GM12873 (cell line): ENCODE results near the gene EPN3.

Source experiments
- TF ChIP-seq, protein P1 (sequence below): IDR thresholded peaks from 2 replicates; pipeline ENCODE4 v1.5.1; 2012; ENCODE audit warnings: low read depth, mild to moderate bottlenecking, moderate library complexity, low read length, control low read depth; ENCODE audit not compliant: insufficient read depth; ENCODE audit errors: missing control alignments

EPN3 gene

DNA sequence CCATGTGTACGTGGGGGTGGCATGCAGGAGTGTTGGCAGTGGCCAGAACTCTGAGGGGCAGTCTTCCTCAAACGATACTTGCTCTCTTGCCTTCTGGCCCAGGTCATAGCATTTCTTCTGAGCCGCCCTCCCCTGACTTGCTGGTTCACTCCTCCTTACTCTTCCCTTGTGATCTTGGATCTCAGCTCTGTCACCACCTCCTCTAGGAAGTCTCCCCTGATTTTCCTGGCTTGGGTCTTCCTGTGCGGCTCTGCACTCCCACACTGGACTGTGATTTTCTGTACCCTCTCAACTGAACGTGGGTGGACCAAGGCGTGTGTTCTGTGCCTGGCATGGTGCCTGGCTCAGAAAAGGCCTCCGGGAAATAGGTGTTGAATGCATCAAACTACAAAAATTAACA, 2.9 kb downstream of the EPN3 start:
- TF ChIP-seq, protein P1, sequence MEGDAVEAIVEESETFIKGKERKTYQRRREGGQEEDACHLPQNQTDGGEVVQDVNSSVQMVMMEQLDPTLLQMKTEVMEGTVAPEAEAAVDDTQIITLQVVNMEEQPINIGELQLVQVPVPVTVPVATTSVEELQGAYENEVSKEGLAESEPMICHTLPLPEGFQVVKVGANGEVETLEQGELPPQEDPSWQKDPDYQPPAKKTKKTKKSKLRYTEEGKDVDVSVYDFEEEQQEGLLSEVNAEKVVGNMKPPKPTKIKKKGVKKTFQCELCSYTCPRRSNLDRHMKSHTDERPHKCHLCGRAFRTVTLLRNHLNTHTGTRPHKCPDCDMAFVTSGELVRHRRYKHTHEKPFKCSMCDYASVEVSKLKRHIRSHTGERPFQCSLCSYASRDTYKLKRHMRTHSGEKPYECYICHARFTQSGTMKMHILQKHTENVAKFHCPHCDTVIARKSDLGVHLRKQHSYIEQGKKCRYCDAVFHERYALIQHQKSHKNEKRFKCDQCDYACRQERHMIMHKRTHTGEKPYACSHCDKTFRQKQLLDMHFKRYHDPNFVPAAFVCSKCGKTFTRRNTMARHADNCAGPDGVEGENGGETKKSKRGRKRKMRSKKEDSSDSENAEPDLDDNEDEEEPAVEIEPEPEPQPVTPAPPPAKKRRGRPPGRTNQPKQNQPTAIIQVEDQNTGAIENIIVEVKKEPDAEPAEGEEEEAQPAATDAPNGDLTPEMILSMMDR, result no peak

DNA sequence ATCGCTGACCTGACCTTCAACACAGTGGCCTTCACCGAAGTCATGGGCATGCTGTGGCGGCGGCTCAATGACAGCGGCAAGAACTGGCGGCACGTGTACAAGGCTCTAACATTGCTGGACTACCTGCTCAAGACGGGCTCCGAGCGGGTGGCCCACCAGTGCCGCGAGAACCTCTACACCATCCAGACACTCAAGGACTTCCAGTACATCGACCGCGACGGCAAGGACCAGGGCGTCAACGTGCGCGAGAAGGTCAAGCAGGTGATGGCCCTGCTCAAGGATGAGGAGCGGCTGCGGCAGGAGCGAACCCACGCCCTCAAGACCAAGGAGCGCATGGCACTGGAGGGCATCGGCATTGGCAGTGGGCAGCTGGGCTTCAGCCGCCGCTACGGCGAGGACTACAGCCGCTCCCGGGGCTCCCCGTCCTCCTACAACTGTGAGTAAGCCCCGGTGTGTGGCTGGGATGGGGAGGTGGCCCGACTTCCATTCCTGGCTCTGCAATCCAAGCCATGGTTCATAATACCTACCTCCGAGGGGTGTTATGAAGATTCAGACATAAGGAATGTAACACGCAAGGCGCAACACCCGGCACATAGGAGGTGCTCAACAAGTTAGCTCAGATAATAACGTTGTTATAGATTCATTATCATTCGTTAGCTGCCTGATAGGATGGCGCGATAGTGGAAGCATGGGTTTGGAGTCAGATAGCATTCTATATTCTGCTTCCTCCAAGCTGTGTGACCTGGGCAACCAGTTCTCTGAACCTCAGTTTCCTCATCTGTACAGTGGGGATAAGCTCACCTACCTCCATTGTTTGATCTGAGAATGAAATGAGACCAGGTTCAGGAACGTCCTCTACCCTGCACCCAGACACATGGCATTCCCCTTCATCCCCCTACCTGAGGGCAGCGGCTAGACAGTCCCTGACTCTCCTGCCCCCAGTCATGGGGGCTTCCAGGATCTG, 4.4 kb downstream of the EPN3 start:
- TF ChIP-seq, protein P1, result no peak

GRCh38 chr17:50537721-50538548, 5.4 kb downstream of the EPN3 start:
- TF ChIP-seq, protein P1, result no peak

DNA sequence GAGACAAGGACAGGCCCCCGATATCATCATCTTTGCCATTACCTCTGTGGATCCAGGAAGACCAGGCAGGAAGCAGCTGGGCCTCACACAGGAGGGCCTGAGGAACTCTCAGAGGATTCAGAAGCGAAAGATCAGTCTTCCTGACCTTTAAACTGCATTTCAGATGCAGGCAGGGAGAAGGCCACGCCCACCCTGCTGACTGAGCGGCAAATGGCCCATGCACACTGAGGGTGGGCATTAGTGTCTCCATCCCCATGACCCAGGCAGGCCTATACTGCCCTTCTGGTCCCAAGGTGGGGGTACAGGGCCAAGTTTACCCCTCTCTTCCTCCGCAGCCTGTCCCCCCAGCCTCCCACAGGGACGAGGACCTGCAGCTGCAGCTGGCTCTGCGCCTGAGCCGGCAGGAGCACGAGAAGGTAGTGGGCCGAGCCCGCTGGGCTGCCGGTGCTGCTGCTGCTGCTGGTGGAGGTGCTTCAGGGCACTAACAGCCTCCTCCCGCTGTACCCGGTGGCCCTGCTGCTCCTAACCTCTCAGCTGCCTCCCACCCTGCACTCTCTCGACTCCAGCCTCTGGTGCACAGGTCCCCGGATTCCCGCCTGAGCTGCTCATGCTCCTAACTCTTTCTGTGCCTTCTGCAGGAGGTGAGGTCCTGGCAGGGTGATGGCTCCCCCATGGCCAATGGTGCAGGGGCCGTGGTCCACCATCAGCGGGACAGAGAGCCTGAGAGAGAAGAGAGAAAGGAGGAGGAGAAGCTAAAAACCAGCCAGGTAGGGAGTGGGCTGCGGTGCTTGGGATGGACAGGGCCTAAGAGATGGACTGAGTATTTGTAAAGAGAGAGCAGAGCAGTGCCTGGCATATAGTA, 6.2 kb downstream of the EPN3 start:
- TF ChIP-seq, protein P1, result no peak

DNA sequence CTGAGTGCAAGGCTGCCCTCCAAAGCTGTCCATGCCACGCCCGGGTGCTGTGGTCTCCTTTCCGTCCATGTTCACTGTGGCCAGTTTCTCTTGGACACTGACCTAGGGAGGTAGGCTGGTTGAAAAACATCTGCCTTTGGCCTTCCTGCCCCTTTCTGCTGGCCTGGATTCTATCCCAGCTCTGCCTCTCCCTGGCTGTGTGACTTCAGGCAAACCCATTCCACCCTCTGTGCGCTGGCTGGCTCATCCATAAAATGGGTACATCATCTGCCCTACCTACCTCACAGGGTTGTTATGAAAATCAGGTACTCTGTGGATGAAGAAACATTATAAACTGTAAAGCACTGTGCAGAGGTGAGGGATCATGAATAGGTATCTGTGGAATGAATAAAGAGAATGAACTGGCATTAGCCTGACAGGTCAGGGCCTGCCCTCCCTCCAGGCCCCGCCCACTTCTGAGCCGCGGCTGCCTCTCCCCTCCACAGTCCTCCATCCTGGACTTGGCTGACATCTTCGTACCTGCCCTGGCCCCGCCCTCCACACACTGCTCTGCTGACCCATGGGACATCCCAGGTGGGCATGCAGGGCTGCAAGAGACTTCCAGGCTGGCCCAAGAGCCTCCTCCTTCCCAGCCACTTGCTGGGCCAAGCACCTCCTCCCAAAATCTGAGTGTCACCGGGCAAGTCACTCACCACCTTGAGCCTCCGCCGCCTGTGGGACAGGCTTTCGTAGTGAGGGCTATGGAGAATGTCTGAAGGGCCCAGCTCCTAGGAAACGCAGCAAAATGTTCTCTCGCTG, 7.4 kb downstream of the EPN3 start:
- TF ChIP-seq, protein P1, result no peak

- TF ChIP-seq, protein P1, result no peak
Observed at GRCh38 chr17:50540560-50541401, 8.2 kb downstream of the EPN3 start.
